Lower leg skin (tissue), 3 donors: ENCODE data around the gene NDUFAF3.

ENCODE experiments used
- CTCF ChIP-seq, 3 donors: fragments of 450-650 bp; IDR thresholded peaks; one replicate each; pipeline ENCODE4 v1.5.1; 2016; ENCODE audit warnings: antibody characterized with exemption in 3 of 3, mild to moderate bottlenecking in 3 of 3, moderate library complexity in 2 of 3
- POLR2A ChIP-seq, 2 donors: fragments of 450-650 bp; IDR thresholded peaks; one replicate each; pipeline ENCODE4 v1.6.1; 2016 to 2017; ENCODE audit warnings: antibody characterized with exemption in 2 of 2, mild to moderate bottlenecking in 1 of 2, moderate library complexity in 1 of 2

DNA sequence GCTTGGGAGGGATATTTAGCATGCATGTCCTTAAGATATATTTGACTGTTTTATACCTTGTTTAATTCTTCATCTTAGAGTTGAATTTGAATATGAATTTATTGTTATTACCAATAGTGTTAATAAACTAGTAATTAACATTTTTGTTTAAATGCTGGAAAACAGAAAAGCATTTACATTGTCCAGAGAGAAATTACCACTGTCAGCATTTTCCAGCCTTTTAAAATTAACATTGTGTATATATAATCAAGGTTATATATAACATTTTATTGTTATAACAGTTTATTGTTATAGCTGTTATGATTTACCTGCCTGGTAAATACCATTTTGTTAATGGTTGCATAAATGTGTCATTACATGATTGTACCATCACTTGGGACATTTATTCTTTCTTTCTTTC lies 39.9 kb upstream of the NDUFAF3 start:
- no peak for TF ChIP-seq CTCF (IDR thresholded peaks at IDR 0.05)
- TF ChIP-seq POLR2A (IDR thresholded peaks at IDR 0.05), result no peak
